H1 (cell line): ENCODE measurements around the gene ACTL10. TPM values are rescaled to one million over a fixed set of nuclear protein-coding genes. Genes with fewer than 3 reads are reported as not detected.

Experiments
- BRCA1 ChIP-seq: IDR thresholded peaks from 2 replicates; pipeline ENCODE4 v1.6.1; 2012; ENCODE audit warnings: low read depth, low read length, improper control_type of control experiment
- CBX5 ChIP-seq: fragments of 300-800, 300-1000 bp; sonication (generic); IDR thresholded peaks from 2 replicates; pipeline ENCODE4 v1.7.1; 2016; ENCODE audit warnings: antibody characterized with exemption, low read length, low read depth
- CREB1 ChIP-seq: IDR thresholded peaks from 2 replicates; pipeline ENCODE4 v1.6.1; 2012; ENCODE audit warnings: inconsistent platforms
- CTBP2 ChIP-seq: IDR thresholded peaks from 2 replicates; pipeline ENCODE4 v1.7.0; 2011; ENCODE audit warnings: borderline replicate concordance, mild to moderate bottlenecking, moderate library complexity, mixed read lengths, low read length; ENCODE audit not compliant: insufficient read depth, insufficient read length
- EZH2 ChIP-seq: fragments of 200-600 bp; sonication (generic); IDR thresholded peaks from 2 replicates; pipeline ENCODE4 v1.7.1; 2012; ENCODE audit warnings: low read depth, mild to moderate bottlenecking, moderate library complexity, low read length, inconsistent platforms; ENCODE audit not compliant: severe bottlenecking
- GABPA ChIP-seq: IDR thresholded peaks from 2 replicates; pipeline ENCODE4 v1.6.1; 2011; ENCODE audit warnings: mild to moderate bottlenecking, low read length, moderate library complexity, borderline replicate concordance; ENCODE audit not compliant: insufficient read depth
- GTF2F1 ChIP-seq: IDR thresholded peaks from 2 replicates; pipeline ENCODE4 v1.6.1; 2012; ENCODE audit warnings: low read depth, low read length, improper control_type of control experiment, borderline replicate concordance
- HDAC6 ChIP-seq: IDR thresholded peaks from one replicate; pipeline ENCODE4 v1.7.1; 2012; ENCODE audit warnings: low read depth, mild to moderate bottlenecking, inconsistent platforms, low read length, moderate library complexity
- JUN ChIP-seq: IDR thresholded peaks from 2 replicates; pipeline ENCODE4 v1.6.1; 2011; ENCODE audit warnings: low read depth, mild to moderate bottlenecking, improper control_type of control experiment, low read length
- KDM4A ChIP-seq: IDR thresholded peaks from one replicate; pipeline ENCODE4 v1.7.1; 2012; ENCODE audit warnings: low read depth, mild to moderate bottlenecking, moderate library complexity, low read length, inconsistent platforms; ENCODE audit not compliant: severe bottlenecking
- POLR2AphosphoS5 ChIP-seq: IDR thresholded peaks from 2 replicates; pipeline ENCODE4 v1.6.1; 2011; ENCODE audit warnings: low read depth, low read length
- POU5F1 ChIP-seq: IDR thresholded peaks from 2 replicates; pipeline ENCODE4 v1.6.1; 2011; ENCODE audit warnings: low read depth, mild to moderate bottlenecking, low read length, moderate library complexity
- RFX5 ChIP-seq: IDR thresholded peaks from 2 replicates; pipeline ENCODE4 v1.6.1; 2011; ENCODE audit warnings: low read depth, low read length, improper control_type of control experiment, borderline replicate concordance
- SIRT6 ChIP-seq: IDR thresholded peaks from one replicate; pipeline ENCODE4 v1.7.1; 2012; ENCODE audit warnings: low read length, inconsistent platforms
- SP1 ChIP-seq: IDR thresholded peaks from 2 replicates; pipeline ENCODE4 v1.6.1; 2011; ENCODE audit warnings: low read depth, low read length
- SRF ChIP-seq: IDR thresholded peaks from 2 replicates; pipeline ENCODE4 v1.6.1; 2011; ENCODE audit warnings: mild to moderate bottlenecking, low read depth, low read length, moderate library complexity
- TAF1 ChIP-seq: IDR thresholded peaks from 2 replicates; pipeline ENCODE4 v1.6.1; 2011; ENCODE audit warnings: mild to moderate bottlenecking, low read depth, low read length
- TCF12 ChIP-seq: IDR thresholded peaks from 2 replicates; pipeline ENCODE4 v1.6.1; 2011; ENCODE audit warnings: low read depth, mild to moderate bottlenecking, low read length
- YY1 ChIP-seq: IDR thresholded peaks from 2 replicates; pipeline ENCODE4 v1.6.1; 2011; ENCODE audit warnings: low read depth, mild to moderate bottlenecking, low read length
- polyA plus RNA-seq, 7 experiments: library from polyadenylated mRNA; depleted of rRNA in 3 of 7; stranded (reverse) in 5 of 7; unstranded in 2 of 7; fragments of >200 nt in 5 of 7; fragments of 200-250 nt in 2 of 7; gene quantifications; 1 replicate in 5 of 7; 2 replicates in 1 of 7; 4 replicates in 1 of 7; pipeline versions ENCODE4 v1.2.1 to v1.2.3, GENCODE V29; 2011 to 2013; ENCODE audit warnings: missing spikeins in 2 of 7, mixed read lengths in 2 of 7
- total RNA-seq: library from RNA; stranded (reverse); fragmentation: NEBNext Ultra II Directional; extraction: Animal tissue kit (Norgen Biotek cat#: 25700); gene quantifications from 2 replicates; pipeline ENCODE4 v1.2.1, GENCODE V29; 2021
- TF ChIP-seq, protein P1 (sequence below): IDR thresholded peaks from 2 replicates; pipeline ENCODE4 v1.6.1; 2011; ENCODE audit warnings: low read length, improper control_type of control experiment
- TF ChIP-seq, protein P2 (sequence below): IDR thresholded peaks from 2 replicates; pipeline ENCODE4 v1.6.1; 2012; ENCODE audit warnings: inconsistent platforms
- TF ChIP-seq, protein P3 (sequence below): IDR thresholded peaks from 2 replicates; pipeline ENCODE4 v1.6.1; 2012; ENCODE audit warnings: low read length, inconsistent platforms

ACTL10 gene
- total and polyA plus RNA-seq, 2 of the 8 experiments (the other 6 are each of a cell fraction or from before 2014, with no cell fraction given) = 0.26 TPM; not detected in 1

DNA sequence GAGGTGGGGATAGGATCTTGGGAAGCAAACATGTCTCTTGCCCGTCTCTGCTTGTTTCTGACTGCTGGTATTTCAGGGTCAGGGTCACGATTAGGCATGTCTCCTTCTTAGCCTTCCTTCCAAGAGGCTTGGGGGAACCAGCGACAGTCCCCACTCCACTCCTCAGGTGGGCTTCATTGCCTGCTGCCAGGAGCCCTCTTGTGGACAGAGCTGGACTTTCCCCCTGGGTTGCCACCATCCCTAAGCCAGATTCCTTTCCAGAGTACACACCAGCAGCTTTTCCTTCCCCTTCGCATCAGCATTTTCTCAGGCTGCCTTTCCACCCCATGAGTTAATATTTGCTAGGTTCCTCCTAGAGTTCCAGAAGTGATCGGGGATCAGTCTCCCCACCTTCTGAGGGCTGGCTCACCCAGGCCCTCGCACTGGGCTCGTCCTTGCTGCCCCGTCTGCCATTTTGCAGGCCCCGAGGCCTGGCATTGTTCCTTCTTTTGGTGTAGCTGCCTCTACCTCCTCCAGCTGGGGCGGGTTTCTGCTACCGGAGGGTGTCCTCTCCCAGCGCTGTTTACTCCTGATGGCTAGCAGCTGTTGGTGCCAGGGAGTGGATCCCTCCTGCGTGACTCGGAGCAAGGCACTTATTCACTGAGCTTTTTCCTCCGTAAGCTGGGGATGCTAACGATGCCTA is 13.4 kb upstream of the ACTL10 start (continued):
- TF ChIP-seq HDAC6 = no peak
- TF ChIP-seq YY1 = 0 out of 2 replicates have a peak, but pooled peaks have one; percentile 54
- TF ChIP-seq SRF = no peak
- TF ChIP-seq CBX5 = no peak
- peak; percentile 26 for TF ChIP-seq POLR2AphosphoS5
- TF ChIP-seq, protein P1, sequence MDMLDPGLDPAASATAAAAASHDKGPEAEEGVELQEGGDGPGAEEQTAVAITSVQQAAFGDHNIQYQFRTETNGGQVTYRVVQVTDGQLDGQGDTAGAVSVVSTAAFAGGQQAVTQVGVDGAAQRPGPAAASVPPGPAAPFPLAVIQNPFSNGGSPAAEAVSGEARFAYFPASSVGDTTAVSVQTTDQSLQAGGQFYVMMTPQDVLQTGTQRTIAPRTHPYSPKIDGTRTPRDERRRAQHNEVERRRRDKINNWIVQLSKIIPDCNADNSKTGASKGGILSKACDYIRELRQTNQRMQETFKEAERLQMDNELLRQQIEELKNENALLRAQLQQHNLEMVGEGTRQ = no peak
- TF ChIP-seq, protein P2, sequence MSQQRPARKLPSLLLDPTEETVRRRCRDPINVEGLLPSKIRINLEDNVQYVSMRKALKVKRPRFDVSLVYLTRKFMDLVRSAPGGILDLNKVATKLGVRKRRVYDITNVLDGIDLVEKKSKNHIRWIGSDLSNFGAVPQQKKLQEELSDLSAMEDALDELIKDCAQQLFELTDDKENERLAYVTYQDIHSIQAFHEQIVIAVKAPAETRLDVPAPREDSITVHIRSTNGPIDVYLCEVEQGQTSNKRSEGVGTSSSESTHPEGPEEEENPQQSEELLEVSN = no peak
- no peak for TF ChIP-seq CTBP2
- no peak for TF ChIP-seq SP1
- TF ChIP-seq JUN = no peak
- no peak for TF ChIP-seq GTF2F1
- TF ChIP-seq TCF12 = 0 out of 2 replicates have a peak, but pooled peaks have one; percentile 30
- no peak for TF ChIP-seq POU5F1
- TF ChIP-seq BRCA1 = no peak
- TF ChIP-seq CREB1 = no peak
- no peak for TF ChIP-seq SIRT6
- TF ChIP-seq KDM4A = no peak
- TF ChIP-seq GABPA = peak; percentile 38; the same call in 1 of the 2 replicates
- TF ChIP-seq EZH2 = no peak
- TF ChIP-seq TAF1 = no peak
- TF ChIP-seq, protein P3, sequence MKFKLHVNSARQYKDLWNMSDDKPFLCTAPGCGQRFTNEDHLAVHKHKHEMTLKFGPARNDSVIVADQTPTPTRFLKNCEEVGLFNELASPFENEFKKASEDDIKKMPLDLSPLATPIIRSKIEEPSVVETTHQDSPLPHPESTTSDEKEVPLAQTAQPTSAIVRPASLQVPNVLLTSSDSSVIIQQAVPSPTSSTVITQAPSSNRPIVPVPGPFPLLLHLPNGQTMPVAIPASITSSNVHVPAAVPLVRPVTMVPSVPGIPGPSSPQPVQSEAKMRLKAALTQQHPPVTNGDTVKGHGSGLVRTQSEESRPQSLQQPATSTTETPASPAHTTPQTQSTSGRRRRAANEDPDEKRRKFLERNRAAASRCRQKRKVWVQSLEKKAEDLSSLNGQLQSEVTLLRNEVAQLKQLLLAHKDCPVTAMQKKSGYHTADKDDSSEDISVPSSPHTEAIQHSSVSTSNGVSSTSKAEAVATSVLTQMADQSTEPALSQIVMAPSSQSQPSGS = peak; percentile 6; the same call in 1 of the 2 replicates
- TF ChIP-seq RFX5 = no peak
